ENCODE results near the gene PCDH18. TPM values are rescaled to one million over a fixed set of nuclear protein-coding genes. Genes with fewer than 3 reads are reported as not detected.
A peak's percentile ranks its signal among the peaks of the same experiment; 100 is the strongest.

PCDH18 gene
- total and polyA plus RNA-seq, 2 experiments from 2014 or later: 17.2 to 70.9 TPM

DNA sequence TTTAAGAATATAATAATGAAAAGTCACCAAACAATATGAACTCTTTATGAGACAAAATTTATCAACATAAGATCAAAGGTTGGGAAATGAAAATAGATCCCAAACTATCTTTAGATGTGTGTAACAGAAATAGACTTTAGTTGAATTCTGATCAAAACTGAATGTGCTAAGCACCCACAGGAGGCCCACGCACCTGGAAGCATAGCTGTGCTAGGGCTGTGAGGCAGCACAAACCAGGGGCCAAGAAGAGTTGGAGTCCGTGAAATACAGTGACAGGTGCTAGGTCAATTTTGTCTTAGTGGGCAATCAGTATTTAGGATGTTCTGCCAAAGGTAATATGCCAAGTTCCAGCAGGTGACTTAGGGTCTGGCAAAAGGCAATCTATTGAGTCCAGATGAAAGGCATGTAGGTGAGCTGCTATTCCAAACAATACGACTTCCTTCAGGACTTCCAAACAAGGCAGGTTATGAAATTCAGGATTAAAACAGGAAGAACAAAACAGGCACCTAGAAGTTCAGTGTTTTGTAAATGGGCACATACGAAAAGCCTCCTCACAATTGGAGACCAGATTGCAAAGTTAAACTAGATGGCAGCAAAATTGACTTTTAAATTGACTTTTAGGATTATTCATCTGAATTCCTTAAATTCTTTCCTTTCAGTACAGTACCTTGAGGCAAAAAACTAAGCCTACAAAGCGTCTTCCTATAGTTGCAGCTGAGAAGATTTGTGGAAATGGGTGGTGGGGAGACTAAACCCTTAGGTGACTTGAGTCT lies 4.7 kb upstream of the PCDH18 start:
- no peak for DNase-seq (ENCODE audit: low spot score)
- no peaks in the 10 kb centered on the region for H4K20me1 ChIP-seq (ENCODE audit: insufficient read depth, poor library complexity, severe bottlenecking)
- no peak overlapping the region for H2AFZ ChIP-seq
- no peaks in the 10 kb centered on the region for H3K9me3 ChIP-seq (ENCODE audit: low read depth)
- no peak overlapping the region for H3K27ac ChIP-seq
- WGBS (ENCODE audit: low lambda C conversion rate, missing lambda C conversion rate): 83% methylated on average over 5 of the region's 5 CpGs
- no peaks in the 10 kb centered on the region for H3K4me1 ChIP-seq (ENCODE audit: insufficient read depth)
- H3K36me3 ChIP-seq (replicated peaks; ENCODE audit: insufficient read depth, low read depth): no peaks in the 10 kb centered on the region
- no peaks in the 10 kb centered on the region for H3K9me2 ChIP-seq (replicated peaks; ENCODE audit: insufficient read depth)
- H3K4me2 ChIP-seq: no peak overlapping the region
- no peak overlapping the region for H3K4me3 ChIP-seq
- TF ChIP-seq EZH2 (IDR thresholded peaks at IDR 0.05; ENCODE audit: borderline replicate concordance) (no peak), EZH2phosphoT487 (IDR thresholded peaks at IDR 0.05; ENCODE audit: low read depth, severe bottlenecking, unreplicated experiment) (no peak)
- TF ChIP-seq, protein P1, sequence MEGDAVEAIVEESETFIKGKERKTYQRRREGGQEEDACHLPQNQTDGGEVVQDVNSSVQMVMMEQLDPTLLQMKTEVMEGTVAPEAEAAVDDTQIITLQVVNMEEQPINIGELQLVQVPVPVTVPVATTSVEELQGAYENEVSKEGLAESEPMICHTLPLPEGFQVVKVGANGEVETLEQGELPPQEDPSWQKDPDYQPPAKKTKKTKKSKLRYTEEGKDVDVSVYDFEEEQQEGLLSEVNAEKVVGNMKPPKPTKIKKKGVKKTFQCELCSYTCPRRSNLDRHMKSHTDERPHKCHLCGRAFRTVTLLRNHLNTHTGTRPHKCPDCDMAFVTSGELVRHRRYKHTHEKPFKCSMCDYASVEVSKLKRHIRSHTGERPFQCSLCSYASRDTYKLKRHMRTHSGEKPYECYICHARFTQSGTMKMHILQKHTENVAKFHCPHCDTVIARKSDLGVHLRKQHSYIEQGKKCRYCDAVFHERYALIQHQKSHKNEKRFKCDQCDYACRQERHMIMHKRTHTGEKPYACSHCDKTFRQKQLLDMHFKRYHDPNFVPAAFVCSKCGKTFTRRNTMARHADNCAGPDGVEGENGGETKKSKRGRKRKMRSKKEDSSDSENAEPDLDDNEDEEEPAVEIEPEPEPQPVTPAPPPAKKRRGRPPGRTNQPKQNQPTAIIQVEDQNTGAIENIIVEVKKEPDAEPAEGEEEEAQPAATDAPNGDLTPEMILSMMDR (IDR thresholded peaks at IDR 0.05; ENCODE audit: poor library complexity): no peak
- H3K27me3 ChIP-seq: no peaks in the 10 kb centered on the region
- H3K79me2 ChIP-seq: no peaks in the 10 kb centered on the region

GRCh38 chr4:137535718-137536117 lies 3.4 kb upstream of the PCDH18 start:
- H2AFZ ChIP-seq: no peak overlapping the region
- DNase-seq (ENCODE audit: low spot score): no peak

DNA sequence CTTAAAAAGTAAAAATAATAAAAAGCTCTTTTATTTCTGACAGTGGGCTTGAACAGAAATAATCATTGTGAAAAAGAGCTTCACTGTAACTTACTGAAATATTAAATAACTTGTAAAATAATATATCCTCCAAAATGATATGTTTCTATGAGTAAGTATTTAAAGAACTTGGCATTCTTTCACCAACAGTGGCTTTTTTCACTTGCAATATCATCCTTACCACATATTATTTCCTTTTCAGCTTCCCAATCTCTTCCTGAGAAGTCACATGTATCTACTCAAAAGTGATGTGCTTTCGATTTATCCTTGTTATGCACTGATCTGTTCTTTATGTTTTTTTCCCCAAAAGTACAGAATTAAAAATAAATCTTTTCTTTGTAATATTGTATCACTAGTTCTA lies 2.2 kb upstream of the PCDH18 start:
- 77% methylated on average over 1 of the region's 1 CpG for WGBS (ENCODE audit: low lambda C conversion rate, missing lambda C conversion rate)
- Histone ChIP-seq H3K9me2 (replicated peaks; ENCODE audit: insufficient read depth) (no peaks in the 10 kb centered on the region), H3K4me3 (no peak overlapping the region), H3K36me3 (replicated peaks; ENCODE audit: insufficient read depth, low read depth) (no peaks in the 10 kb centered on the region), H3K4me1 (ENCODE audit: insufficient read depth) (no peaks in the 10 kb centered on the region), H3K9me3 (ENCODE audit: low read depth) (no peaks in the 10 kb centered on the region), H3K27me3 (no peaks in the 10 kb centered on the region), H3K79me2 (peaks cover 24% of the 10 kb centered on the region), H2AFZ (peak overlapping the region; percentile 17), H3K27ac (peak overlapping the region; percentile 91), H3K4me2 (peak overlapping the region; percentile 74), H4K20me1 (ENCODE audit: insufficient read depth, poor library complexity, severe bottlenecking) (peaks cover 14% of the 10 kb centered on the region)
- no peak for DNase-seq (ENCODE audit: low spot score)
- TF ChIP-seq EZH2 (IDR thresholded peaks at IDR 0.05; ENCODE audit: borderline replicate concordance) (no peak), EZH2phosphoT487 (IDR thresholded peaks at IDR 0.05; ENCODE audit: low read depth, severe bottlenecking, unreplicated experiment) (no peak)
- TF ChIP-seq, protein P1 (IDR thresholded peaks at IDR 0.05; ENCODE audit: poor library complexity): no peak

More at GRCh38 chr4:137535718-137536117, 3.4 kb upstream of the PCDH18 start:
- Histone ChIP-seq H3K4me2 (no peak overlapping the region), H3K4me1 (ENCODE audit: insufficient read depth) (no peaks in the 10 kb centered on the region), H3K36me3 (replicated peaks; ENCODE audit: insufficient read depth, low read depth) (no peaks in the 10 kb centered on the region), H4K20me1 (ENCODE audit: insufficient read depth, poor library complexity, severe bottlenecking) (peaks cover 2% of the 10 kb centered on the region), H3K79me2 (peaks cover 12% of the 10 kb centered on the region), H3K9me3 (ENCODE audit: low read depth) (no peaks in the 10 kb centered on the region), H3K27ac (no peak overlapping the region), H3K27me3 (no peaks in the 10 kb centered on the region), H3K4me3 (no peak overlapping the region), H3K9me2 (replicated peaks; ENCODE audit: insufficient read depth) (no peaks in the 10 kb centered on the region)
- WGBS (ENCODE audit: low lambda C conversion rate, missing lambda C conversion rate): 97% methylated on average over 1 of the region's 1 CpG
- TF ChIP-seq EZH2 (IDR thresholded peaks at IDR 0.05; ENCODE audit: borderline replicate concordance) (no peak), EZH2phosphoT487 (IDR thresholded peaks at IDR 0.05; ENCODE audit: low read depth, severe bottlenecking, unreplicated experiment) (no peak)
- TF ChIP-seq, protein P1 (IDR thresholded peaks at IDR 0.05; ENCODE audit: poor library complexity): no peak
